ENCODE data around the gene PRELID2. TPM values are rescaled to one million over a fixed set of nuclear protein-coding genes. Genes with fewer than 3 reads are reported as not detected.

Gene PRELID2
- total RNA-seq, 4 donors from 2014 or later: 21.8 to 54.5 (median 34.4) TPM

- Histone ChIP-seq H3K9me3 (no peaks in the 10 kb centered on the region), H3K36me3 (no peaks in the 10 kb centered on the region), H3K27ac (no peak overlapping the region), H3K4me1 (no peaks in the 10 kb centered on the region), H3K4me3 (no peak overlapping the region), H3K27me3 (no peaks in the 10 kb centered on the region)
- TF ChIP-seq POLR2A (IDR thresholded peaks at IDR 0.05): no peak
- TF ChIP-seq CTCF (IDR thresholded peaks at IDR 0.05): no peak
- intact Hi-C loops (cut with DNase I; ENCODE audit: low total_unique reads): no loop called here
- no peak for DNase-seq
Observed at GRCh38 chr5:145787507-145787906, 47.6 kb downstream of the PRELID2 start.

GRCh38 chr5:145787001-145787400, 48.1 kb downstream of the PRELID2 start:
- no peaks in the 10 kb centered on the region for H3K9me3 ChIP-seq
- no peak overlapping the region for H3K4me3 ChIP-seq
- H3K36me3 ChIP-seq: no peaks in the 10 kb centered on the region
- no peaks in the 10 kb centered on the region for H3K27me3 ChIP-seq
- no peak for DNase-seq
- H3K4me1 ChIP-seq: no peaks in the 10 kb centered on the region
- intact Hi-C loops (cut with DNase I; ENCODE audit: low total_unique reads): no loop called here
- H3K27ac ChIP-seq: no peak overlapping the region
- TF ChIP-seq POLR2A (IDR thresholded peaks at IDR 0.05) (no peak), CTCF (IDR thresholded peaks at IDR 0.05) (no peak)

- Histone ChIP-seq H3K4me3 (no peak overlapping the region), H3K27ac (no peak overlapping the region), H3K36me3 (no peaks in the 10 kb centered on the region), H3K4me1 (no peaks in the 10 kb centered on the region), H3K27me3 (no peaks in the 10 kb centered on the region), H3K9me3 (no peaks in the 10 kb centered on the region)
- DNase-seq: no peak
- TF ChIP-seq POLR2A (IDR thresholded peaks at IDR 0.05): no peak
- intact Hi-C loops (cut with DNase I; ENCODE audit: low total_unique reads): no loop called here
Observed at GRCh38 chr5:145780982-145781381, 54.2 kb downstream of the PRELID2 start.

GRCh38 chr5:145778144-145778900, 56.8 kb downstream of the PRELID2 start:
- intact Hi-C loops (cut with DNase I; ENCODE audit: low total_unique reads): no loop called here
- Histone ChIP-seq H3K4me3 (no peak overlapping the region), H3K4me1 (no peaks in the 10 kb centered on the region), H3K27me3 (no peaks in the 10 kb centered on the region), H3K27ac (no peak overlapping the region), H3K36me3 (no peaks in the 10 kb centered on the region), H3K9me3 (no peaks in the 10 kb centered on the region)
- DNase-seq: no peak
- no peak for TF ChIP-seq POLR2A (IDR thresholded peaks at IDR 0.05)
- TF ChIP-seq CTCF (IDR thresholded peaks at IDR 0.05): no peak

- TF ChIP-seq POLR2A (IDR thresholded peaks at IDR 0.05): no peak
- no peak for TF ChIP-seq CTCF (IDR thresholded peaks at IDR 0.05)
- no peaks in the 10 kb centered on the region for H3K27me3 ChIP-seq
- H3K36me3 ChIP-seq: no peaks in the 10 kb centered on the region
- no peaks in the 10 kb centered on the region for H3K4me1 ChIP-seq
- H3K27ac ChIP-seq: no peak overlapping the region
- H3K4me3 ChIP-seq: no peak overlapping the region
- H3K9me3 ChIP-seq: no peaks in the 10 kb centered on the region
- intact Hi-C loops (cut with DNase I; ENCODE audit: low total_unique reads): no loop called here
- no peak for DNase-seq
Observed at GRCh38 chr5:145777445-145778063, 57.6 kb downstream of the PRELID2 start.

Measured in uterus (tissue), 4 donors.